HG02642 (cell line): ENCODE measurements around the gene GRIK3.
"Not testable (repeated sequence)": the region's sequence is repeated elsewhere in the genome, so short reads cannot be mapped to it uniquely, and the experiment has no call there.

ENCODE experiments used
- ATAC-seq: cut with Tn5 transposase; IDR thresholded peaks from one replicate; pipeline ENCODE4 v1.9.1; 2021; ENCODE audit warnings: mild to moderate bottlenecking; ENCODE audit not compliant: unreplicated experiment, poor library complexity

GRIK3 gene

GRCh38 chr1:36913484-36914060, 120.7 kb downstream of the GRIK3 start:
- ATAC-seq = no peak

GRCh38 chr1:36913016-36913415, 121.3 kb downstream of the GRIK3 start:
- no peak for ATAC-seq

GRCh38 chr1:36912365-36912865, 121.9 kb downstream of the GRIK3 start:
- no peak for ATAC-seq

GRCh38 chr1:36911561-36912364, 122.6 kb downstream of the GRIK3 start:
- no peak for ATAC-seq

GRCh38 chr1:36910886-36911540, 123.3 kb downstream of the GRIK3 start:
- no peak for ATAC-seq

GRCh38 chr1:36909946-36910725, 124.2 kb downstream of the GRIK3 start:
- no peak for ATAC-seq

GRCh38 chr1:36909359-36909758, 125.0 kb downstream of the GRIK3 start:
- ATAC-seq = not testable (repeated sequence)

GRCh38 chr1:36908096-36908495, 126.2 kb downstream of the GRIK3 start:
- no peak for ATAC-seq

- no peak for ATAC-seq
Measured at GRCh38 chr1:36906555-36906954, 127.8 kb downstream of the GRIK3 start.

- ATAC-seq = no peak
Measured at GRCh38 chr1:36905941-36906340, 128.4 kb downstream of the GRIK3 start.

GRCh38 chr1:36900128-36900527, 134.2 kb downstream of the GRIK3 start:
- ATAC-seq = no peak

- ATAC-seq = not testable (repeated sequence)
Measured at GRCh38 chr1:36897813-36898212, 136.5 kb downstream of the GRIK3 start.

- ATAC-seq = no peak
Measured at GRCh38 chr1:36894824-36895223, 139.5 kb downstream of the GRIK3 start.

- no peak for ATAC-seq
Measured at GRCh38 chr1:36890776-36891175, 143.5 kb downstream of the GRIK3 start.

GRCh38 chr1:36889478-36890226, 144.7 kb downstream of the GRIK3 start:
- no peak for ATAC-seq

GRCh38 chr1:36888811-36889477, 145.4 kb downstream of the GRIK3 start:
- ATAC-seq = no peak

- ATAC-seq = no peak
Measured at GRCh38 chr1:36885540-36886357, 148.6 kb downstream of the GRIK3 start.

GRCh38 chr1:36884801-36885200, 149.5 kb downstream of the GRIK3 start:
- ATAC-seq = no peak
